Fibroblast of the aortic adventitia (primary cell): ENCODE measurements around the gene MAMLD1. TPM values are rescaled to one million over a fixed set of nuclear protein-coding genes. Genes with fewer than 3 reads are reported as not detected.
"Not testable (repeated sequence)": the region's sequence is repeated elsewhere in the genome, so short reads cannot be mapped to it uniquely, and the experiment has no call there.

Experiments
- DNase-seq: peaks from one replicate; pipeline ENCODE4 v3.0.0-alpha.2; 2010; ENCODE audit warnings: low read depth
- H3K4me3 ChIP-seq: 2 replicates; pipeline ENCODE4 v1.5.1; 2011; ENCODE audit warnings: low read depth, mild to moderate bottlenecking, control low read depth, low read length, moderate library complexity
- CTCF ChIP-seq: IDR thresholded peaks from 2 replicates; pipeline ENCODE4 v1.5.1; 2011; ENCODE audit warnings: mild to moderate bottlenecking, low read length, control low read depth, inconsistent platforms; ENCODE audit not compliant: insufficient read depth
- total RNA-seq: library from RNA; depleted of rRNA; stranded (reverse); fragments of >200 nt; gene quantifications from 2 replicates; pipeline ENCODE4 v1.2.3, GENCODE V29; 2012; ENCODE audit warnings: low replicate concordance

Gene MAMLD1
- total RNA-seq, 1 donor = 1.9 TPM

- H3K4me3 ChIP-seq = no peak overlapping the region
- no peak for DNase-seq
- no peak for TF ChIP-seq CTCF
Measured at GRCh38 chrX:150337026-150337425, 26.1 kb upstream of the MAMLD1 start.

GRCh38 chrX:150337536-150337935 is 25.6 kb upstream of the MAMLD1 start:
- no peak for TF ChIP-seq CTCF
- DNase-seq = no peak
- no peak overlapping the region for H3K4me3 ChIP-seq

- DNase-seq = no peak
- TF ChIP-seq CTCF = no peak
- H3K4me3 ChIP-seq = no peak overlapping the region
Measured at GRCh38 chrX:150338615-150339014, 24.5 kb upstream of the MAMLD1 start.

- no peak for DNase-seq
Measured at GRCh38 chrX:150339736-150340135, 23.4 kb upstream of the MAMLD1 start.

GRCh38 chrX:150340326-150340725 is 22.8 kb upstream of the MAMLD1 start:
- H3K4me3 ChIP-seq, DNase-seq: not testable (repeated sequence)

More at GRCh38 chrX:150339736-150340135, 23.4 kb upstream of the MAMLD1 start:
- no peak overlapping the region for H3K4me3 ChIP-seq
- no peak for TF ChIP-seq CTCF

GRCh38 chrX:150347471-150347870 is 15.6 kb upstream of the MAMLD1 start:
- no peak for DNase-seq
- TF ChIP-seq CTCF = no peak
- no peak overlapping the region for H3K4me3 ChIP-seq

- H3K4me3 ChIP-seq = no peak overlapping the region
- no peak for TF ChIP-seq CTCF
- DNase-seq = no peak
Measured at GRCh38 chrX:150348365-150348764, 14.8 kb upstream of the MAMLD1 start.

GRCh38 chrX:150352114-150352513 is 11.0 kb upstream of the MAMLD1 start:
- DNase-seq = no peak
- TF ChIP-seq CTCF = no peak
- H3K4me3 ChIP-seq = no peak overlapping the region
